ENCODE measurements around the gene FCN1.
"Not testable (repeated sequence)": the region's sequence is repeated elsewhere in the genome, so short reads cannot be mapped to it uniquely, and the experiment has no call there.

The FCN1 gene

DNA sequence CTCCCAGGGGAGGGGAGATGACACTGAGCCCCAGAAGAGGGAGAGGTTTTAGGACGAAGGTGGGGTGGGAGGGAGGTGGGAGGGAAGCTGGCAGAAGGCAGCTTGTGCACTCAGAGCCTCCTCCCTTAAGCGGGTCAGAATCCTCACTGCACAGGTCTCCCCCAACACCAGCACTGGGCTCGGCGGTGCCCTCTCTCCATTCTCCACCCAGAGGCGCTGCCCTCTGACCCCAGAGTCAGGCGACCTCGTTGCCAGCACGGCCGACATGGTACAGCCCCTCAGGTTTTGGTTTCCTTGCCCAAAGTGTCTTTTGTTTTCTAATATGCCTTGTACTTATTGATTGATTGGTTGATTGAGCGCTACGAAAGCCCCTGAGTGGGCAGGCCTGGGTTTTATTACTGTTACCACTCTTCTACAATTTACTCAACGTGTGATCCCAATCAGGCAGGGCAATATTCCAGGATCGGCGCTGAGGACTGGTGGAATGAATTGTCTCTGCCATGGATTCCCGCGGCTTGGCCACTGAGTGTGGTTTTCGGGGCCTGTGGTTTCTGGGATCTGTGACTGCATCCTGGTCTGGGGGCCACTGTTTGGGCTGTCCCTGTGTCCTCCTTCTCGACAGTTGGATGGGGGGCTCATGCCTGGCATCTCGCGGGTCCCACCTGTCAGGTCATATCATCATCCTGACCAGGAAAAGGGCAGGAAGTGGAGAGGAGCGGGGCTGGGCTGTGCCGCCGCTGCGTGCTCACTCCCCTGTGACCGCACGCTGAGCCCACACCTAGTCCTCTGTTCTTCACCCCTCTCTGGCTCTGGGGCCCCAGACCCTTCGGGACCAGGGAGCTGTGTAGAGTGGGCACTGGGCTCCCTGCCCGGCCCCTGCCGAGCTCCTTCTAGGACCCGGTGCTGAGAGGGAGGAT is 46.7 kb downstream of the FCN1 start:
- DNase-seq, result peak; percentile 44

DNA sequence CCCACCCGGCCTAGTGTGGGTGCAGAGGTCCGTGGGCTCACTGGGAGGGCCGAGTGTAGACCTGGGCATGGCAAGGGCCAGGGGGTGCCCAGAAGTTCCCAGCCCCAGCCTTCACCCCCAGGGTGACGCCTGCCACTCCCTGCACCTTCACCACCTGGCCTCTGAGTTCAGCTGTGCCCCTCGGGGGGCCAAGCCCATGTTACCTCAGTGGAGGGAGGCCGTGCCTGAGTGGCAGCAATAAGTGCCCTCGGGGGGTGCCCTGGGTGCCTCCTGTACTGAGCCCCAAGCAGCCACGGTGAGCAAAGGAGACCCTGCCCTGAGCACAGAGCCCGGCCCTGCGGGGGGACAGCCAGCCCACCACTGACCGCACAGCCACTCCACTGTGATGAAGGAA is 47.4 kb downstream of the FCN1 start:
- peak; percentile 41 for DNase-seq

DNA sequence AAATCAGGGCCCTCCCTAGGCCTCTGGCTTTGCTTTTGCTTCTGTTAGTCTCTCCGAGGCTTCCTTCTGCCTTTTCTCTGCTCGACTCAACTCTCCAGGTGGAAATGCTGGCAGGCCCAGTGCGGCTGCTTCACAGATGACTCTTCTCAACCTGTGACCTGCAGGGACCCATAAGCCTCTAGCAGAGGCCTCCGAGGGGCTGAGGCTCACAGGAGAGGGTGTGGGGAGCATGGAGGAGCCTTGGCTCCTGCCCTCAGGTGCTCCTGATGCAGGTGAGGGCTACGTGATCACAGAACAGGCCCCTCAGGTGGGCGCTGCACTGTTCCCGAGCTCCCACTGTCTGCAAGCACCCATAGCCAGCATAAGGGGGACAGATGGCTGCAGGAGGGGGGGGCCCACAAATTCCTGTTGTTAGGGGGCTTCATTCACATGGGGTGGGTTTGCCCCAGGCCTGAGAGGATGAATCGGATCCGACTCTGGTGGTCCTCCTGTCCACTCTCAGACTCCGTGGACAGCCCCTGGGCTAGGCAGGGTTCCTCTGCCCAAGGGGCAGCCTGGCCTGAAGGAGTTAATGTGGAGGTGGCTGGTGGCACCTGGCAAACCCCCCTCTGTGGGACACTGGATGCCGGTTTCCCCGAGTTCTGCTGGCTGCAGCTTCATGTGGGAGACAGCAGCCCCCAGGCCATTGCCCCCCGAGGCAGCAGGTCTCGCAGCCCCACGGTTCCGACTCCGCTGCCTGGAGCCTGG is 48.0 kb downstream of the FCN1 start:
- peak; percentile 49 for DNase-seq

DNA sequence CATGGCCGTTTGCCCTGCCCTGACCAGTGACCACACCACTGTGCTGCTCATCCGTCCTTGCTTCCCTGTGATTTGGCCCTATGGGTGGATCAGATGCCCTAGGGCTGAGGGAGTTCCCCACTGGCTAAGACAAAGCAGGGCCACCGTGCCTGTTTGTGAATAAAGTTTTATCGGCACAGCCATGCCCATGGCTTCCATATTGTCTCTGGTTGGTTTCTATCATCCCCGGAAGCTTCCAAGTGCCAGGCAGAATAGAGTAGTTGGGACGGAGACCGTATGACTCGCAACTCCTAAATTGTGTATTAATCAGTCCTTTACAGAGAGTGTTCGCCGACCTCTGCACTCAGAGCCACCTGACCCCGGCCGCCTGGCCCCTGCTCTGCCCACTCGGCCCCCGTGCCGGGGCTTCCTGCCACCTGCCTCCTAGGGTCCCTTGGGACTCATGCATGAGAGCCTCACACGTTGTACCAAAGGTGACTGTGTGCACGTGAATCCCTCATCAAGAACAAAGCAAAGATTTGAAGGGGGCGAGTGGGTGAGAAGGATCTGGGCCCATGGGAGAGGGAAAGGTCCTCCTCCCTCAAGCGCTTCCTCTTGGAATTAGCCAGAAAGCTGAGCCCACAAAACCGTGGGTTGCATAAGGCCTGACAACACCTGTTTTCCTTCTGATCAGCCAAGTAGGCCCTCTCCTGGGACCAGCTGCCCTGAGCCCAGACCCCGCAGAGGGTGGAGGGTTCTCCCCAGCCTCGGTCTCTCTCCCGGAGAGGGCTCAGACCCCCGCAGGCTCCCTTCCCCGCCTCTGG is 48.8 kb downstream of the FCN1 start:
- peak; percentile 44 for DNase-seq

DNA sequence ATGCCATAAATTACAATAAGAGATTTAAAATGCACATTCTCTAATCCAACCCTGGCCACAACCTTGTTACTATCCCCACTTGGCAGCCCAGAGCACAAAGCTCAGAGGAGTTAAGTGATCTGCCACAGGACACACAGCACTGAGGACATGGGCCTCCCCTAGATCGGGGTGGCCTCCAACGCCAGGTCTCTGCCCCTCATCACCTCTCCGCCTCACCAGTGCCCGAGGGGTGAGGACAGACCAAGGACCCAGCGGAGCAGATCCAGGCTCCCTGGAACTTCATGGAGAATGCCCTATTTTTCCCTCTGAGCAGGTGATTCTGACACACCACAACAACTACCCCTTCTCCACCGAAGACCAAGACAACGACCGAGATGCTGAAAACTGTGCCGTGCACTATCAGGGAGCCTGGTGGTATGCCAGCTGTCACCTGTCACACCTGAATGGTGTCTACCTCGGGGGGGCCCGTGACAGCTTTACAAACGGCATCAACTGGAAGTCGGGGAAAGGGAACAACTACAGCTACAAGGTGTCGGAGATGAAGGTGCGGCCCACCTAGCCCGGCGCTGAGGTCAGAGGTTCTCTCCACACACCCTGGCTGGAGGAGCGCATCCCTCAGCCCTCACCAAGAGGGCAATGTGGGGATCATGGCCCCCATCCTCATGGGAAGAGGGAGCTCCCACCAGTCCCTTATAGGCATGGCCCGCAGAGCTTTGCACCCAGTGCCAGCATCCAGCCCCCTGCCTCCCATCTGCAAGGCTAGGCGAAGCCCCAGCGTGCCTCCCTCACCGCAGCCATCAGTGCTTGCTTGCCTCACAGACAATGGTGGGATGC is 49.6 kb downstream of the FCN1 start:
- DNase-seq, result peak; percentile 42

DNA sequence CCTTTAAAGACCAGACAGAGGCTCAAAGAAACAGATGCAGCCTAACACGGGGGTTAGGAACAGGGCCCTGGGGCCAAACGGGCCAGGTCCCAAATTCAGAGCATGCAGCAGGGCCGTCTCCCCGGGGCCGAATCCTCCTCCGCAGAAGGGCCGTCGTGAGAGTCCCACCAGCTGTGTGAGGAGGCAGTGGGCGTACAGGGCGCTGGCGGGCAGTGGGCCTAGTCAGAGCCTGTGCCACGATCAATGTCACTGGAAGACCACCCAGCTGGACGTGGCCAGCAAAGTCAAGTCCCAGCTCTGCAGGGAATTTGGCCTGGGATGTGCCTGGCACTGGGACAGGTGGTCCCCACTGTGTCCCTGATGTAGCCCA is 52.9 kb downstream of the FCN1 start:
- peak; percentile 41 for DNase-seq

DNA sequence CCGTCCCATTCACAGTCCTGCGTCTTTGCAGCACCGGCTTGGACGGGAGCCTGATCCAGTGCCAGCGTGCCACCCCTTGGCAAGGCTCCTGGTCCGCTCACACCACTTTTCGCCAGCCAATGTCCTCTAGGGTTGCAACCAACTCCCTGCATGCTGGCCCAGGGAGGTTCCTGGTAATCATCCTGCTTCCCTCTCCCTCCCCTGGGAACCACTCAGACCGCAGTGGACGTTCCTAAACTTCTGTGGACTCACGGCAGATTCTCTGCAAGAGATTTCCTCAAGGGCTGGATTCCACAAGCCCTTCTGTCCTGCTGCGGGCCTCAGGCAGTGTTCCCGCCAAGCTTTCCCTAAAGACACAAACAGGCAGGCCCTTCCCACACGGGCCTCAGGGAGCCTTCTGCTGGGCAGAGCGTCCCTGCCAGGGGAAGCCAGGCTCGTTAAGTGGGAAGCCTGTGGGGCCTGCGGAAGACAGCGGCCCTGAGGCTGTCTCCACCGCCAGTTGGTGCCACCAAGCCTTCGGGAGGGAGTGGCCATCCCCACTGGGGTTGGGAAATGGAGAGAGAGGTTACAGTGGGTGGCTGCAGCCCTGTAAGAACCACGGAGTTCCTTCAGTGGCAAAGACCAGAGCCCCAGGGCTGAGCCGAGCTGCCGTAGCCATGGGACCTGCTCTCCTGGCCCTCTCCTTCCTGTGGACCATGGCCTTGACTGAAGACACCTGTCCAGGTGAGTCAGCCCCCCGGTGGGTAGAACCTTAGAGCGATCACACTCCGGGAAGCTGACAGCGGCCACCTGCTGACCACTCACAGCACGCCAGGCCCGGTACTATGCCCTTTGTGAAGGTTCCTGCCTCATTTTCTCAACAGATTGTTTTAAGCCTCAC is 53.5 kb downstream of the FCN1 start:
- DNase-seq, result peak; percentile 50

DNA sequence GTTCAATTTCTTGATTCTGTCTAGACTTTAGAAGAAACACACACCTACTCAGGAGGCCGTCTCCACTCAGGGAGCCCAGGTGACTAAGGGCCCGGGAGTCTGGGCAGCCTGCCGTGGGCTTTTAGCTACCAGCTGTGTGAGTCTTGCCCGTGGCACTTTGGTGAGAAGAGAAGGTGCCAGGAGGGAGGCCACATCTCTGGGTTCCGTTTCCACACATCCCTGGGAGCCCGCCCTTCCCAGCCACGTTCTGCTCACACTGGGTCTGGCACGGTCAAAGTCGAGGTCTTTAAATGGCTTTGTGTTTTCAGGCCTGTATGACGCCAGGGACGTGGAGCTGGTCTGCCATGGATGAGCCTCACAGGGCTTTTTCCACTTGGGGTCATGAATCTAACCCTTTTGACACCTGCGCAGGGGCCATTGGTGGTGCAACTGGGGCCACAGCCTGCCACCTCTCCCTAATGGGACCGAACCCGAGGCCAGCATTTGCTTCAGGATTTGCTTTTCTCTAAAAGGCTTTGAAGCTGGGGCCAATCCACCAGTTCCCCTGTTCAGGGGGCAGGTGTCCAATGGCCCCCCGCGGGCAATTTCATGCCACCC is 54.3 kb downstream of the FCN1 start:
- peak; percentile 43 for DNase-seq

DNA sequence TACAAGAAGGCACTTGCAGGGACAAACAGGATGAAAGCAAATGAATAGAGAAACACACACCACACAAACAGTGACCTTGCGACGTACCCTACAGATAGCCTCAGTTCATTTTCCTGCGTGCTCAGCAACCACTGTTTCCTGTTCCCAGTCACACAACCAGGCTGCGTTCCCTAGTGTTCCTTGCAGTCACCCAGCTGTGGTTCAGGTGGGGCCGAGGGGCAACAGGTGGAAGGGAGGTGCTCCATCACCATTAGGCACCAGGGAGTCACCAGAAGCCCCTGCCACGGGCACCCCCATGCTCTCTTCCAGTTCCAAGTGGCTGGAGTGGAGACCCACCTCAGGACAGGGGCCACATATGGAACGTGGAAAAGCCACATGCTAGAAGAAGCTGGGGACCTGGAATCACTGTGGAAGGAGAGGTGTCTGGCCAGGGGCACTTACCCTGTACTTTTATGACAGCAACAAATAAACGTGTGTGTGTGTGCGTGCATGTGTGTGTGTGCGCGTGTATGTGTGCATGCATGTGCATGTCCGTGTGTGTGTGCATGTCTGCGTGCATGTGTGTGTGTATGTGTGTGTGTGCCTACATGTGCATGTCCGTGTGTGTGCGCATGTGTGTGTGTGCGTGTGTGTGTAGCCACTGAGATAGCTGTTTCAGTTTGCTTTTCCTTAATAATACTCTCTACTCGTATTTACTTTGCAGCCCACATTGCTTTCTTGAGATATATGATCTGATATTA is 55.9 kb downstream of the FCN1 start:
- DNase-seq, result peak; percentile 34

DNA sequence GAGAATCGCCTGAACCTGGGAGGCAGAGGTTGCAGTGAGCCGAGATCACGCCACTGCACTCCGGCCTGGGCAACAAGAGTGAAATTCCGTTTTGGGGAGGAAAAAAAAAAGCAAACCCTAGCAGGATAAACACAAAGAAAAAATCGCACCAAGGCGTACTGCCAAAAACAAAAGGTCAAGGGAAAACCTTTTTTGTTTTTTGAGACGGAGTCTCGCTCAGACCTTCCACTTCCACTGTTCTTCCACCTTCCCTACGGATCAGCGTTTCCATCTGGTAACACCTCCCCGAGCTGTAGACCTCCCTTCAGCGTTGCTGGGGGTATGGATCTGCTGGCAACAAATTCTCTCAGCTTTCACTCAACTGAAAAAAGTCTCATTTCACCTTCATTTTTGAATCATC is 57.2 kb downstream of the FCN1 start:
- DNase-seq, result no peak

DNA sequence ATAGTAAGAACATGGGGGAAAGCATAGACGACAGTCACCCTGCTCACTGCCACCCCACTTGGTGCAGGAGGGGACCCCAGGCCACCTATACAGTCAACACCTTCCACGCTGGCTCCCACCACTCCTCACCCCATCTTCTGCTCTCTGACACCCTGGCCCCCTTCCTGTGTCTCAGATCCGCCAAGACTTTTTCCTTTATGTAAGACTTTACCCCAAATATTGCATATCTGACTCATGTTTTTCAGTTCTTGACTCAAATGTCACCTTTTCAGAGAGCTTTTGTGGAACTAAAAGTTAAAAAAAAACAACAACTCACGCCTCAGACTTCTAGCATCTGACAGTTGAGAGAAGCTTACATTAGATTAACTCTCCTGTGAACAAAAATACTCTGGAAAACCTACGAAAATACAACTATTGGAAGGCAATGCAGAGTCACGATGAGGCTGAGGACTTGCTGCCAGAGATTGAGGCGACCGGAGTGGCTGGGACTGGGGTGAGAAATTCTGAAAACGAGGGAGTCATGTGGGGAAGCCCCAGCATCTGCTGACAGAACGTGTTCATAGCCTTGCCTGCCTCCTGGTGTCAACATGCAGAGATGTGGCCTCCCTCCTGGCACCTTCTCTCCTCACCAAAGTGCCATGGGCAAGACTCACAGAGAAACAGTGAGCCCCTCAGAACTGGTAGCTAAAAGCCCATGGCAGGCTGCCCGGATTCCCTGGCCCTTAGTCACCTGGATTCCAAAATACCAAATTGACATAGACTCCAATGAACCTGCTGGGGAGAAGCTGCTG is 59.5 kb downstream of the FCN1 start:
- DNase-seq, result peak; percentile 57

DNA sequence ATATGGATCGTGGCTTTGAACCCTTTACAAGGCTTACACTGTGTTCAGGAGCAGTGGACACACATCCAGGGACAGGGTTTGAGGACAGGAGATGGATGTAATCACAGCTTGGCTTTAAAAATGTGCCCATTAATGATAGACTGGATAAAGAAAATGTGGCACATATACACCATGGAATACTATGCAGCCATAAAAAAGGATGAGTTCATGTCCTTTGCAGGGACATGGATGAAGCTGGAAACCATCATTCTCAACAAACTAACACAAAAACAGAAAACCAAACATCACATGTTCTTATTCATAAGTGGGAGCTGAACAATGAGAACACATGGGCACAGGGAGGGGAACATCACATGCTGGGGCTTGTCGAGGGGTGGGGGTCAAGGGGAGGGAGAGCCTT is 60.3 kb downstream of the FCN1 start:
- not testable (repeated sequence) for DNase-seq

DNA sequence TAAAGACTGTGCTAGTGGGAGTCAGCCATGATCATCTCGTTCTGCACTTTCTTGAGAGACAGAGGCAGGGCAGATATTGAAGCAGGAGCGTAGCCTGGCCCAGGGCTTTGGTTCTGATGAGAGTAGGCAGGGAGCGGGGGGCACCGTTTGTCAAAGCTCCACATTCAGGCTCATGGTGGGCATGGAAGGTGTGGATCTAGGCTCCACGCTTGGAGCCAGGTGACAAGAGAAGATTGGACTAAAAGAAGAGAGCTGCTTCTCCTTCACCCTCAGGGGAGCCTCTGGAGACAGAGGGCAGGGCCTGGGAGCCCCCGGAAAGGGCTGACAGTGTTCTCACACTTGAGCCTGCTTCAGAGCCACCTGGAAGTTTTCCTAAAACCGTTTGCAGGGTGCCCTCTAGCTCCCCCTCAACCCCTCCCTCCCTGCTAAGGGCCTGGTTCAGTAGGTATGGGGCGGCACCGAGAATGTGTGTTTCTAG is 61.8 kb downstream of the FCN1 start:
- DNase-seq, result no peak

Measured in islet precursor cell (in vitro differentiated cells).